B cell (primary cell): ENCODE data around the gene CAVIN1. TPM values are rescaled to one million over a fixed set of nuclear protein-coding genes. Genes with fewer than 3 reads are reported as not detected.

ENCODE experiments used
- ATAC-seq: fragments of 200-7000 bp; cut with Tn5 transposase; one replicate; pipeline ENCODE4 v1.10.0; 2021; ENCODE audit warnings: low read depth, mild to moderate bottlenecking, moderate number of reproducible peaks, moderate library complexity
- CTCF ChIA-PET: fragments of 350-600 bp; sonication (Branson Sonifier 250); formaldehyde crosslinking; loops from one replicate; lab custom pipeline; 2021; ENCODE audit warnings: antibody characterized with exemption, inconsistent platforms; lab: Charles Lee
- POLR2A ChIA-PET: fragments of 350-600 bp; sonication (Branson Sonifier 250); formaldehyde crosslinking; loops from one replicate; lab custom pipeline; 2021; ENCODE audit warnings: antibody characterized with exemption; lab: Charles Lee
- DNase-seq: peaks from one replicate; pipeline ENCODE4 v3.0.0; 2013
- H2AFZ ChIP-seq: 2 replicates; pipeline ENCODE4 v1.6.1; 2012; ENCODE audit warnings: mild to moderate bottlenecking, low read depth, low read length; ENCODE audit not compliant: insufficient read depth, poor library complexity, severe bottlenecking
- H3K27ac ChIP-seq, 2 donors: 1 replicate in 1 of 2; 2 replicates in 1 of 2; pipeline ENCODE4 v1.5.1; 2012 to 2013; ENCODE audit warnings: low read length in 2 of 2, mild to moderate bottlenecking in 2 of 2, moderate library complexity in 1 of 2
- H3K27me3 ChIP-seq, 4 experiments: fragments of 200-600 bp in 1 of 4; sonication (generic) in 1 of 4; replicated peaks in 1 of 4; 1 replicate in 2 of 4; 2 replicates in 2 of 4; pipeline versions ENCODE4 v1.6.1 to v1.7.0; 2013 to 2016; ENCODE audit warnings: low read length in 3 of 4, mild to moderate bottlenecking in 2 of 4, mixed read lengths in 1 of 4, moderate library complexity in 1 of 4; ENCODE audit not compliant: insufficient read depth in 4 of 4, control insufficient read depth in 3 of 4; ENCODE audit errors: control extremely low read depth in 1 of 4
- H3K36me3 ChIP-seq, 2 experiments: replicated peaks in 1 of 2; 1 replicate in 1 of 2; 2 replicates in 1 of 2; pipeline versions ENCODE4 v1.6.1 to v1.7.1; 2013; ENCODE audit warnings: low read length in 1 of 2; ENCODE audit not compliant: insufficient read depth in 2 of 2, control insufficient read depth in 1 of 2; ENCODE audit errors: control extremely low read depth in 1 of 2, extremely low read depth in 1 of 2
- H3K4me1 ChIP-seq, 2 donors: fragments of 200-600 bp in 1 of 2; sonication (generic) in 1 of 2; 1 replicate in 1 of 2; 2 replicates in 1 of 2; pipeline versions ENCODE4 v1.5.1 to v1.6.1; 2013 to 2017; ENCODE audit warnings: low read length in 2 of 2; ENCODE audit not compliant: control insufficient read depth in 2 of 2, insufficient read depth in 2 of 2
- H3K4me2 ChIP-seq: replicated peaks from 2 replicates; pipeline ENCODE3; 2012; ENCODE audit warnings: mild to moderate bottlenecking, low read depth, low read length; ENCODE audit not compliant: poor library complexity, severe bottlenecking
- H3K4me3 ChIP-seq, 5 experiments: fragments of 200-600 bp in 1 of 5; sonication (generic) in 1 of 5; 1 replicate in 3 of 5; 2 replicates in 2 of 5; pipeline versions ENCODE4 v1.5.1 to v1.7.0; 2011 to 2016; ENCODE audit warnings: low read length in 4 of 5, mild to moderate bottlenecking in 4 of 5, low read depth in 2 of 5, control low read depth in 1 of 5, moderate library complexity in 1 of 5; ENCODE audit not compliant: insufficient read depth in 1 of 5; ENCODE audit errors: control extremely low read depth in 1 of 5, extremely low read depth in 1 of 5
- H3K79me2 ChIP-seq: fragments of 200-600 bp; sonication (generic); one replicate; pipeline ENCODE4 v1.6.0; 2016; ENCODE audit warnings: low read length; ENCODE audit not compliant: control insufficient read depth, insufficient read depth
- H3K9ac ChIP-seq: fragments of 200-600 bp; sonication (generic); 2 replicates; pipeline ENCODE4 v1.6.1; 2017; ENCODE audit warnings: mild to moderate bottlenecking, low read length, moderate library complexity
- H3K9me3 ChIP-seq, 3 donors: one replicate each; pipeline versions ENCODE4 v1.6.1 to v1.7.1; 2013; ENCODE audit warnings: low read length in 2 of 3; ENCODE audit not compliant: control insufficient read depth in 2 of 3, insufficient read depth in 1 of 3; ENCODE audit errors: control extremely low read depth in 1 of 3
- H4K20me1 ChIP-seq: 2 replicates; pipeline ENCODE4 v1.6.0; 2012; ENCODE audit warnings: mild to moderate bottlenecking, low read length; ENCODE audit not compliant: insufficient read depth, control insufficient read depth, poor library complexity, severe bottlenecking
- H3K27ac Mint-ChIP-seq: one replicate; pipeline ENCODE4 v1.8.0; 2021; ENCODE audit warnings: mixed read lengths
- H3K27me3 Mint-ChIP-seq: one replicate; pipeline ENCODE4 v1.8.0; 2021; ENCODE audit warnings: mixed read lengths
- H3K4me1 Mint-ChIP-seq: one replicate; pipeline ENCODE4 v1.8.0; 2021; ENCODE audit warnings: mixed read lengths
- H3K4me3 Mint-ChIP-seq: one replicate; pipeline ENCODE4 v1.8.0; 2021; ENCODE audit warnings: mixed read lengths
- H3K9me3 Mint-ChIP-seq: one replicate; pipeline ENCODE4 v1.8.0; 2022; ENCODE audit warnings: mixed read lengths; ENCODE audit not compliant: insufficient read depth
- EZH2 ChIP-seq: IDR thresholded peaks from 2 replicates; pipeline ENCODE4 v1.6.1; 2012; ENCODE audit warnings: borderline replicate concordance, low read depth, mild to moderate bottlenecking, moderate library complexity, low read length; ENCODE audit not compliant: insufficient read depth, poor library complexity, severe bottlenecking
- WGBS: methylation state at CpG from one replicate; pipeline ENCODE4 v1.1.5; 2013; ENCODE audit warnings: missing lambda C conversion rate; ENCODE audit not compliant: insufficient coverage; 5-methylcytosine and 5-hydroxymethylcytosine counted together
- intact Hi-C: fragments of 100-400 bp; cut with micrococcal nuclease; formaldehyde crosslinking; loops from one replicate; pipeline ENCODE4 v1.10.0; 2022
- polyA plus RNA-seq: library from polyadenylated mRNA; depleted of rRNA; stranded (reverse); fragments of >200 nt; gene quantifications from 2 replicates; pipeline ENCODE4 v1.2.3, GENCODE V29; 2012
- total RNA-seq, 2 donors: library from RNA; stranded (reverse); fragments of 120-200 nt in 1 of 2; gene quantifications; 1 replicate in 1 of 2; 2 replicates in 1 of 2; pipeline versions ENCODE4 v1.2.3 to v1.2.4, GENCODE V29; 2013 to 2022
- TF ChIP-seq, protein P1 (sequence below): fragments of 200-600 bp; IDR thresholded peaks from one replicate; pipeline ENCODE4 v1.8.0; 2022; ENCODE audit warnings: antibody characterized with exemption, mild to moderate bottlenecking

Gene CAVIN1
- total and polyA plus RNA-seq, 2 donors (not counting 1 experiment from before 2014, with no cell fraction given) = not detected

DNA sequence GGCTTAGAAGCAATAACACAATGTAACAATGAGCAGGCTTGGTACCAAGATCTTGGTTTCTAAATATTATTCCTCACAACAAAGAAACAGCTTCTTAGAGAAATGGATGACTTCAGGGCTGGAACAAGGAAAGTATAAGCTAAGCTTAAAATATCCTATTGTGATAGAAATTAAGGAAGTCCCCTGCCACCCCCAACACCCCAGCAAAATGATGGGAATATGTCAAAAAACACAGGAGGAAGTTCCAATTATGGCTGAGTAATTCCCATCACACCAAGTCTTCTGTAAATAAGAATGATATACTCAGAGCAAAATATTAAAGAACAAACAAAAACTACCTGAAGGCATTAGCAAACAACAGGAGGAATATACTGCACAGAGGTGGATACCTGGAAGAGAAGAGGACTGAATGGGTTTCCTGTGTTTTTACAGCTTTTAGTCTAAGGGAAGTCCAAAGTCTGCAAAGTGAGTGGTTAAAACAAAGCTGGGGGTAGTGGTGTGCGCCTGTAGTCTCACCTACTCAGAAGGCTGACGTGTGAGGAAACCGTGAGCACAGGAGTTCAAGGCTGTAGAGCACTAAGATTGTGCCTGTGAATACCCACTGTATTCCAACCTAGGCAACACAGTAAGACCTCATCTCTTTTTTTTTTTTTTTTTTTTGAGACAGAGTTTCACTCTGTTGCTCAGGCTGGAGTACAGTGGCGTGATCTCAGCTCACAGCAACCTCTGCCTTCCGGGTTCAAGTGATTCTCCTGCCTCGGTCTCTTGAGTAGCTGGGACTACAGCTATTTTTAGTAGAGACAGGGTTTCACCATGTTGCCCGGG, 18.5 kb upstream of the CAVIN1 start:
- no peak overlapping the region for H3K4me3 ChIP-seq
- H3K4me2 ChIP-seq = no peak overlapping the region
- H3K9ac ChIP-seq = no peak overlapping the region
- H3K4me1 Mint-ChIP-seq = peaks cover 20% of the 10 kb centered on the region
- H3K27ac ChIP-seq = no peak overlapping the region
- ChIA-PET CTCF (interaction anchor here (0.6 to 2.9 kb wide), 18 partner anchors 8 to 119 kb away, joined by 3 to 10 read pairs (median 4); no protein-coding TSS in a partner anchor), POLR2A (no interaction called here)
- no peaks in the 10 kb centered on the region for H3K36me3 ChIP-seq
- H3K4me1 ChIP-seq = peaks cover 7 to 10% of the 10 kb centered on the region in 2 donors
- no peaks in the 10 kb centered on the region for H3K9me3 ChIP-seq
- DNase-seq (no peak), ATAC-seq (no peak)
- no peak overlapping the region for H2AFZ ChIP-seq
- WGBS = 69% methylated on average over 5 of the region's 7 CpGs
- no peak overlapping the region for H3K4me3 Mint-ChIP-seq
- H3K27ac Mint-ChIP-seq = no peak overlapping the region
- H3K27me3 ChIP-seq = no peaks in the 10 kb centered on the region
- intact Hi-C loops = no loop called here
- H3K79me2 ChIP-seq = no peaks in the 10 kb centered on the region
- TF ChIP-seq EZH2 = no peak
- TF ChIP-seq, protein P1, sequence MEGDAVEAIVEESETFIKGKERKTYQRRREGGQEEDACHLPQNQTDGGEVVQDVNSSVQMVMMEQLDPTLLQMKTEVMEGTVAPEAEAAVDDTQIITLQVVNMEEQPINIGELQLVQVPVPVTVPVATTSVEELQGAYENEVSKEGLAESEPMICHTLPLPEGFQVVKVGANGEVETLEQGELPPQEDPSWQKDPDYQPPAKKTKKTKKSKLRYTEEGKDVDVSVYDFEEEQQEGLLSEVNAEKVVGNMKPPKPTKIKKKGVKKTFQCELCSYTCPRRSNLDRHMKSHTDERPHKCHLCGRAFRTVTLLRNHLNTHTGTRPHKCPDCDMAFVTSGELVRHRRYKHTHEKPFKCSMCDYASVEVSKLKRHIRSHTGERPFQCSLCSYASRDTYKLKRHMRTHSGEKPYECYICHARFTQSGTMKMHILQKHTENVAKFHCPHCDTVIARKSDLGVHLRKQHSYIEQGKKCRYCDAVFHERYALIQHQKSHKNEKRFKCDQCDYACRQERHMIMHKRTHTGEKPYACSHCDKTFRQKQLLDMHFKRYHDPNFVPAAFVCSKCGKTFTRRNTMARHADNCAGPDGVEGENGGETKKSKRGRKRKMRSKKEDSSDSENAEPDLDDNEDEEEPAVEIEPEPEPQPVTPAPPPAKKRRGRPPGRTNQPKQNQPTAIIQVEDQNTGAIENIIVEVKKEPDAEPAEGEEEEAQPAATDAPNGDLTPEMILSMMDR = no peak
- H4K20me1 ChIP-seq = no peaks in the 10 kb centered on the region
- H3K9me3 Mint-ChIP-seq = no peaks in the 10 kb centered on the region
- no peaks in the 10 kb centered on the region for H3K27me3 Mint-ChIP-seq
